Activated T-cell treated with anti-CD3 and anti-CD28 coated beads for 24 hours (primary cell): ENCODE measurements around the gene TMEM17.

Experiments used
- DNase-seq: peaks from one replicate; pipeline ENCODE4 v3.0.0-alpha.2; 2020; ENCODE audit warnings: low read depth

Gene TMEM17

GRCh38 chr2:62455957-62456692, 49.9 kb downstream of the TMEM17 start:
- no peak for DNase-seq

GRCh38 chr2:62453955-62454354, 52.0 kb downstream of the TMEM17 start:
- DNase-seq, result no peak

GRCh38 chr2:62452701-62453454, 53.1 kb downstream of the TMEM17 start:
- DNase-seq, result no peak

GRCh38 chr2:62450716-62451191, 55.2 kb downstream of the TMEM17 start:
- no peak for DNase-seq
